GM19023 (cell line): Measurements from ENCODE around the gene PXN.
A peak's percentile ranks its signal among the peaks of the same experiment; 100 is the strongest.
"Not testable (repeated sequence)": the region's sequence is repeated elsewhere in the genome, so short reads cannot be mapped to it uniquely, and the experiment has no call there.

ENCODE experiments used
- ATAC-seq: cut with Tn5 transposase; IDR thresholded peaks from one replicate; pipeline ENCODE4 v1.9.1; 2021; ENCODE audit warnings: mild to moderate bottlenecking, moderate library complexity; ENCODE audit not compliant: unreplicated experiment

Gene PXN

DNA sequence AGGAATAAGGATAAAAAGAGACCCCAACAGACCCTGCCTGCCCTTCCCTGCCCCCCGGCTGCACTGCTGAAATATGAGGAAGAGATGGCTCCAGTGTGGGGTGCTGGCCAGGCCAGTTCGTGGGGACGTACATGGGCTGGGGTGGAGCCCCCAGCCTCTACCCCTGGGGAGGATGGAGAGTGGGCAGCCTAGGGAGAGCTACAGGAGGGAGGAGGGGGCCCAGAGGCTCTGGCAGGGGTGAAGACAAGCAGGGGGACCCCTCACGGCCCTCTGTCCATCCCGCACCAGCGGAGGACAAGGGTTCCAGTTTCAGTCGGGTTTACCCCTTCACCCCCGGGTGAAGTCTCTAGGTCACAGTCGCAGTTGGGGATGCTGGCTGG, 53.6 kb downstream of the PXN start:
- ATAC-seq = no peak

DNA sequence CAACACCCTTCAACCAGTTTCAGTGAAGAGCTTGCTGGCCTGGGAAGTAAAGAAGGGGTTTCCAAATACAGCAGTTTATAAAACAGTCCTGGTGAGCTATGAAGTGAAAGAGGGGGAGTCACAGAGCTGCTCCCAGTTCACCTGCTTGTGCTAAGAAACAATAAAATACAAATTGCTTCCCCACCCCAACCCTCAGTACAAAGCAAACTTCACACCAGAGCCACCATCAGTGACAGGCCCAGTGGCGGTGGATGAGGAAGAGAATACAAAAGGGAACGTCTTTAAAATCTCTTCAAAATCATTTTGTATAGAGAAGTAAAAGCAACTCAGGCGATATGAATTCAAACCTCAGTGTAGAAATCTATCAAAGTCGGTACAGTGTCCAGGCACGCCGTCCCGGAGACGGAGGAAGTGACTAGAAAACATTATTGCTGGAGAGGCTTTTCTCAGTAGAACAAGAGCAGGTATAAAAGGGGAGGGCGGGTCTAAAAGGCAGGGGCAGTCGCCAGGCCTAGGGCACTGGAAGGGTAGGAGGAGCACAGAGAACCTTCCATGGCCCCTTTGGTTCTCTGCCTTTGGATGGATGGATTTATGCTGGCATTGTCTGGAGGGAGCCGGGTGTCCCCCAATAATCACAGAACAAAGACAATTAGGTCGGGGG, 54.2 kb downstream of the PXN start:
- no peak for ATAC-seq

DNA sequence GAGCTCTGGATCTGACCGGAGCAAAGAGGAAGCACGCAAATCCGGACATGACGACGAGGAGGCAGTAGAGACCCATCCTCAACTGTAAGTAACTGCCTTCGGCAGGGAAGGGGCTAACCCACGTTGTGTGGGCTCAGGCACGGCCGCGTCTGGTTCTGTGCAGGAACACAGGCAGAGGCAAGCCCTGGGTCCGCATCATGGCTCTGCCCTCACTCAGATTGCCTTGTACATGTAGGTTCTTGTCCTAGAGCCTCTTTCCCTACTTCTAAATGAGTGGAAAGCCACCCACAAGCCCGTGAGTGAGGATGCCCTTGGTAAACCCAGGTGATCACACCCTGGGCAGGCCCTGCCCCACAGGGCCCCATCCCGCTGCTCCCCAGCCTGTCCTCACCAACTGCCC, 55.7 kb downstream of the PXN start:
- no peak for ATAC-seq

DNA sequence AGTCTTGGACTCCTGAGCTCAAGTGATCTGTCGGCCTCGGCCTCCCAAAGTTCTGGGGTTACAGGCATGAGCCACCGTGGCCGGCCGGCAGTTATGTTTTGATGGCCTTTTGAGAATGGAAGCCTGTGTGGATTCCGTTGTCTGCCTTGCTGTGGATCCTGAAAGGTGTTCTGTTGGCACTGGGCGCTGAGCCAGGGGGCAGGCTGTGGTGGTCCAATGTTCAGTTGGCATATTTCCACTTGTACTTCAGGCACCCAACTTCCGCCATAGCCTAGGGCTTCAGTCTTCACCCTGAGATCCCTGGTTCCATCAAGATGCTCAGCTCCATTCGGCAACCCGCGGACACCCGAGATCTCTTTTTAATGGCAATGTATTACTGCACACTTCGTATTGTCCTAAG, 58.3 kb downstream of the PXN start:
- no peak for ATAC-seq

DNA sequence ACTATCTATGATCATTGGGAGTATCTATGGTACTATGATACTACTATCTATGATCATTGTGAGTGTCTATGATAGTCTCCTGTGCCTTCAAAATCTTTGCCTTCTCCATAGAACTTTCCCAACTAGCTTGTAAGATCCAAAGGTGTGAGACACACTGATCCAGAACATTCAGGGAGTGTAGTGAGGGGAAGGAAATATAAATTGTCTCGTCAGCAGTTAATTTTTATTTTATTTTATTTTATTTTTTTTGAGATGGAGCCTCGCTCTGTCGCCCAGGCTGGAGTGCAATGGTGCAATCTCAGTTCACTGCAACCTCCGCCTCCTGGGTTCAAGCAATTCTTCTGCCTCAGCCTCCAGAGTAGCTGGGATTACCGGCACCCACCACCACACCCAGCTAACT, 58.7 kb downstream of the PXN start:
- ATAC-seq = not testable (repeated sequence)

DNA sequence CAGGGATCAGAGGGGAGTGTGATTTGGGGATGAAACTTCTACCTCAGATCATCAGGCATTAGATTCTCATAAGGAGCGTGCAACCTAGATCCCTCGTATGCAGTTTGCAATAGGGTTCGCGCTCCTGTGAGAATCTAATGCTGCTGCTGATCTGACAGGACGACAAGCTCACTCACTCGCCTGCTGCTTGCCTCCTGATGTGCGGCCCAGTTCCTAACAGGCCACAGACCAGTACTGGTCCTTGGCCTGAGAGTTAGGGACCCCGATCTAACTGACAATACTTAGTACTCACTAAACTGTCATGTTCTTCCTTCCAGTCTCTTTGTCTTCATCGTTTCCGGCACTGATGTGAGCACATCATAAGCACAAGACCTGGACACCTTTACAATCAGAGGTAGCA, 59.3 kb downstream of the PXN start:
- ATAC-seq = no peak

DNA sequence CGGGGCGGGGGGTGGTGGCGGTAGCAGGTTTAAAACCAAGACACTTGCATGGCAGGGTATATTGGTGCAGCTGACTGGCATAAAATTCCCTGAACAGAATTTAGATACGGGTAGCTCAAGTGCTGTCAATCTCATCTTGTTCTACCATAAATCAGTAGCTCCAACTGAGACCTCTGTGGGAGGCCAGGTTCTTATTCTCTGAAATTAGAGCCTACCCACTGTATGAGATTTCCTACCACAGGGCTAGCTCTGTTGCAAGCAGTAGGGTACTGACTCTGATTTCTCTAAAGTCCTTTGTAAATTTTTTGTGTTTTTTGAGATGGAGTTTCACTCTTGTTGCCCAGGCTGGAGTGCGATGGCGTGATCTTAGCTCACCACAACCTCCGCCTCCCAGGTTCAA, 61.4 kb downstream of the PXN start:
- no peak for ATAC-seq

DNA sequence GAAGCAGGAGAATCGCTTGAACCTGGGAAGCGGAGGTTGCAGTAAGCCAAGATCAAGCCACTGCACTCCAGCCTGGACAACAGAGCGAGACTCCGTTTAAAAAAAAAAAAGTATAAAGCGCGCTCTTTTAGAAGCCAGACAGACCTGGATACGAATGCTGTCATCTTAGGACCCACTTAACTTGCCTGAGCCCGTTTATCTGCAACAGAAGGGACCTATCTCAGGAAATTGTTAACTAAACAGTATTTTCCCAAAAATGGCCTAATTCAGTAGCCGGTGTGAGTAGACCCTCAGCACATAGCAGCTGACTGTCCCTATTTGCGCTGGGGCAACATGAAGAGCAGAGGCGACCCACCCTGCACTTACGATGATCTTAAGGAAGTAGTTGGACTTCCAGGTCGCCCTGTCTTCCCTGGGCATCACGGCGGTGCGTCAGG, 65.1 kb downstream of the PXN start:
- ATAC-seq = no peak

DNA sequence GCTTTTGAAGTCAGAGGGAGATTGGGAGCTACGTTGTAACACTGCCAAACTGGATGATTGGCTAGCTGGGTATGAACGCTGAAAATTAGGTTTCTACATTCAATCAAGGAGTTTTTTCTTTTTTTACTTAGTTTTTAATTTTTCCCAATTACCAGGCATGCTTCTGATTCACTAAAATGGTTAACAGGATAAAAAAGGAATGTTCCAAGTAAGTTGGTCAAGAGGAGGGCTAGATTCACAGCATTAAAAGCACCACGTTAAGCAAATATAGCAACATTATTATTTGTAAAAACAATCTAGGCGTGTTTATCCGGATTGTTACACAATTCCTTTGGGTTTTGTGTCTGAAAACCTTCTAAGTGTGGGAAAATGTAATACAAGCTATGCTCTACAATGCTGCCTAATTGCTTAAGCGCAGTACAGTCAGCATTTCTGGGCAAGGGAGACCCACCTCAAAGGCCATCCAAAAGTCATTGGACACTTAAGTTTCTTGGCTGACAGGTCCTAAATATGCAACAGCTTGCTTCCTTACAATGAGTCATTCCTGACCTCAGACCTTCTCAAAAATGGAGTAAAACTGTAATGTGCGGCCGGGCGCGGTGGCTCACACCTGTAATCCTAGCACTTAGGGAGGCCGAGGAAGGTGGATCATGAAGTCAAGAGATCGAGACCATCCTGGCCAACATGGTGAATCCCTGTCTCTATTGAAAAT, 65.8 kb downstream of the PXN start:
- no peak for ATAC-seq

DNA sequence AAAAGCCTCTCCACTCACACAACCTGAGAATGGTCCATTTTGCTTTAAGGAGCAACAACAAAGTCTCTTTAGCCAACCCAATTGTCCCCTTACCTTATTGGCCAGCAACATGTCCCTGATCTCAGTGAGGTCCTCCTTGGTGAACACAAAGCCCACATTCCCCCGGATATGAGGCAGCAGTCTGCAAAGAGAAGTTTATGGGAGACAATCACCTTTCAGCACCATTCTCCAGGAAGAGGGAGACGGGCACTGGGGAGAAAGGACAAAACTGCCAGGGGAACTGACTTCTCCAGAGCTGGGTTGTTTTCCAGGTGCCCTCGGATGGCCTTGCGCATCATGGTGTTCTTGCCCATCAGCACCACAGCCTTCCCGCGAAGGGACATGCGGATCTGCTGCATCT, 66.5 kb downstream of the PXN start:
- no peak for ATAC-seq

DNA sequence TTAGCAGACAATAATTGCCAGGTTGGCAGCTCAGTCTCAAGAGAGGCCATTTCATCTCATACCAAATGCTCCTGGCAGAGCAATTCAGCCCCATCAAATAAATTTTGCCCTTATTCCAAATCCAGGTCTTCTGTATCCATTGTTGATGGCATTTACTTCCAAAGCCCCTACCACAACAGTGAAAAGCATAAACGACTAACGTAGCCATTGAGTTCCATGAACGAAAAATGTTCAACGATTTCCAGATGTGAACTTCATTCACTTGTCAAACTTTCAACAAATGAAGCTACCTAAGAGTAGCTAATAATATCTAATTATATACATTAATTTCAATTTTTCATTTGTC, 68.0 kb downstream of the PXN start:
- ATAC-seq = no peak

DNA sequence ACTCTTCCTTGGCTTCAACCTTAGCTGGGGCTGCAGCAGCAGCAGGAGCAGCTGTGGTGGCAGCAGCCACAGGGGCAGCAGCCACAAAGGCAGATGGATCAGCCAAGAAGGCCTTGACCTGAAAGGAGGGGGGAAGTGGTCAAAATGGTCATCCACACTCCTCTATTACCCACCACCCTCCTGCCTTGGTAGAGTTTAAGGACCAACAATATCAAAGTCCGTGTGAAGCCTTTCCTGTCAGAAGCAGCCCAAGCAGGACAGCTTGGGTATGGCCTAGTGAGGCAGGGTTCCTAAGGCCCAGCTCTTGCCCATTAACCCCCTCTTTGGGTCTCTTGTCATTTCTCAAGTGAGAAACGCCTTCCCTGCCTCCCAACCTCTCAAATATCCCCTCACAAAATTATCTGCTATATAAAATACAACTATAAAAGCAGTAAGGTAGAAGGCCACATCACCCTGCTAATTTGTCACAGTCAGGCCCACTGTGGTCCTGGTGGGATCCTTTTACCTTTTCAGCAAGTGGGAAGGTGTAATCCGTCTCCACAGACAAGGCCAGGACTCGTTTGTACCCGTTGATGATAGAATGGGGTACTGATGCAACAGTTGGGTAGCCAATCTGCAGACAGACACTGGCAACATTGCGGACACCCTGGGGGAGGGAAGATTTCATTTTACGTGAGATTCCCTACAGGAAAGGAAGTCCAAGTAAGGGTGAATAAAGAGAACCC, 68.6 kb downstream of the PXN start:
- not testable (repeated sequence) for ATAC-seq

DNA sequence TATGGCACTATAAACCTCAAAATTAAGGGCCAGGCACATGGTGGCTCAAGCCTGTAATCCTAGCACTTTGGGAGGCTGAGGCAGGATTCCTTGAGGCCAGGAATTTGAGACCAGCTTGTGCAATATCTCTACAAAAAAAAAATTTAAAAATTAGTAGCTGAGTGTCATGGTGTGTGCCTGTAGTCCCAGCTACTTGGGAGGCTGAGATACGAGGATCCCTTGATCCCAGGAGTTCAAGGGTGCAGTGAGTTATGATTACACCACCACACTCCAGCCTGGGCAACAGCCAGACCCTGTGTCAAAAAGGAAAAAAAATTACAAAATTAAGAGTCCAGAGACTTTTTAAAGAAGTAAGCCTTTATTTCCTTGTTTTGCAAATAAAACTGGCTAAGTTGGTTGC, 69.2 kb downstream of the PXN start:
- no peak for ATAC-seq

DNA sequence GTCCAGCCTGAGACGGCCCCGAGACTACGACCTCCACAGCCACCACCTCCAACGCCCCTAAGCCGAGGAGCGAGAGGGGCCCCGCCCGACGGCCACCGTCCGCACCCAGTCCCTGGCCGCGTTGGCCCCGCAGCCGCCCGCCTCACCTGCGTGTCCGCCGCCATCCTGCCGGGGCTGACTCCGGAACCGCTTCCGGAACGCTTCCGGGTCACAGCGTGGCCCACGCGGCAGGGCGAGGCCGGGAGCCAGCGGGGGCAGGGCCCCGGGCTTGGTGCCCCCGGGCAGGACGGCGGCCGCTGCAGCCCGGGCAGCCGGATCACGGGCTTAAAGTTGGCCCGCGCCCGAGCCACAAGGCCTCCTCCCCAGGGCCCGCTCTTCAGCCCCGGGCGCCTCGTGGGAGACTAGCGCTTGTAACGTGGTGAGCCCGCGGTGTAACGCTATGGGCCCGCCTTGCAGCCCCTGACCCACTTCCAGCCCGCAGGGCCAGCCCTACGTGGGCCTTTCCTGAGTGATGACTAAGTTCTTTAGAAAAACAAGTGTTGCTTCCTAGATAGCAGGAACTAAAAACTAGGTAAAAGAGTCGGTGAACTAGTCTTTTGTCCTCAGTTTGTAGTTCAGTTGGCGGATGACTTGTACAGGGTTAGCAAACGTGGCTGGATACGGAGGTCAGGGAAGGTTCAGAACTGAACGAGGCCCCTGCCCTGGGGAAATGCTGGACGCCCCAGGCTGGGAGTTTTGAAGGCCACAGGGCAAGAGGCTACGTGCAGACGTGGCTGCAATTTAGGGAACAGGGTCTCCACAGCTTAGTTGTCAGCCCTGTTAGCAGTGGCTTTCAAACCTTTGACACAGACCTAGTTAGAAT, 70.8 kb downstream of the PXN start, which contains the start of gene GCN1:
TSS of gene GCN1 (minus strand) at position 182 of the 862 bp plus-strand sequence. CDS start at position 164, 18 bp downstream.
- peak; percentile 79 for ATAC-seq

DNA sequence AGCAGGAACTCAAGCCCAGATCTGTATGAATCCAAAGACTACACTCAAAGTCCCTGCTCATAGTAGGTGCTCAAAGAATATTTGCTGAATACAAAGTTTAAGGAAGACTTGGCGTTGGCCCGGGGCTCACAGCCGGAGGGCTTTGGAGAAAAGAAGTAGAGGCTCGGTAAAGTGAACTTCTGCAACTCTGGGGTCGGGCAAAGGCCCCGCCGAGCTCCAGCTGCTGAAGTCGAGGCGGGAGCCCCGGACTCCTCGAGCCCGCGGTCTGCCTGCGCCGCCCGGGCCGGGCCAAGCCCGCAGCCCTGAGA, 71.3 kb downstream of the PXN start:
- peak; percentile 24 for ATAC-seq

DNA sequence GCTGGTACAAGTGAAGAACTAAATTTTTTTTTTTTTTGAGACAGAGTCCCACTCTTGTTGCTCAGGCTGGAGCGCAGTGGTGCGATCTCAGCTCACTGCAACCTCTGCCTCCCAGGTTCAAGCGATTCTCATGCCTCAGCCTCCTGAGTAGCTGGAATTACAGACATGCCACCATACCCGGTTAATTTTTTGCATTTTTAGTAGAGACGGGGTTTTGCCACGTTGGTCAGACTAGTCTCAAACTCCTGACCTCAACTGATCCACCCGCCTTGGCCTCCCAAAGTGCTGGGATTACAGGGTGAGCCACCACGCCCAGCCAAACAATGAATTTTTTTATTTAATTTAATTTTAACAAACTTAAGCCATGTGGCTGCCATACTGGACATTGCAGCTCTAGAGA, 72.2 kb downstream of the PXN start:
- ATAC-seq = not testable (repeated sequence)

DNA sequence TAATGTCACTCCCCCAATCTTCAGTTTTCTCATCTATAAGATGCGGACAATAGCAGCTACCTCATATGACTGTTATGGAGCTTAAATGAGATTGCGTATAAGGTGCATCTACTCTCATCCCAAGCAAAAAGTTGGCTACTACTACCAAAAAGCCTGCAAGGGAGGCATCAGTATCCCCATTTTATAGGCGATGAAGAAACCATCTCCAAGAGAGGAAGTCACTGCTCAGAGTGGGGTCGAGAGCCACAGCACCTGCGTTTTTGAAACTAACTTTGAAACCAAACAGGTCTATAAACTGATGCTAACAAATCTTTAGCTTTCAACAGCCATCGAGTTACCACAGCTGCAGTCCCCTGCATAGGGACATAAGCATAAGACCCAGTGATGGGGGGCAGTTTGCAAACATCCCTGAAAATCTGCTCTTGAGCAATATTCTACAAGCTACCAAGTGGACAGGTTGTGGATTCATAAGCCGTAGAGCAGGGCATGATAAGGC, 74.5 kb downstream of the PXN start:
- no peak for ATAC-seq

DNA sequence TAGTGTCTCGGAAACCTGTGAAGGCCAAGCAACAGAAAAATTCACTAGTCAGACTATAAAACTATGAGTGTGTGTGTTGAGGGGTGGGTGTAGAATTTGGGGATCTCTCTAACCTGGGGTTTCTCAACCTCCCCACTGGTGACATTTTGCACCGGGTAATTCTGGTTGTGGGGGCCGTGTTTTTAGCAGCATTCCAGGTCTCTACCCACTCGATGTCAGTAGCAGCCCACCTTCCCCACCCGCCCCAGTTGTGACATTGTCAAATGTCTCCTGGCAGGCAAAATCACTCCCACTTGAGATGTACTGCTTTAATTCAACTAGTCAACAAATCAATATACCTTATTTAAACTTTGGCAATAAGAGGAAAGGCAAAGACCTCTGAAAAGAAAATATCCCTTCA, 75.1 kb downstream of the PXN start:
- ATAC-seq = no peak

DNA sequence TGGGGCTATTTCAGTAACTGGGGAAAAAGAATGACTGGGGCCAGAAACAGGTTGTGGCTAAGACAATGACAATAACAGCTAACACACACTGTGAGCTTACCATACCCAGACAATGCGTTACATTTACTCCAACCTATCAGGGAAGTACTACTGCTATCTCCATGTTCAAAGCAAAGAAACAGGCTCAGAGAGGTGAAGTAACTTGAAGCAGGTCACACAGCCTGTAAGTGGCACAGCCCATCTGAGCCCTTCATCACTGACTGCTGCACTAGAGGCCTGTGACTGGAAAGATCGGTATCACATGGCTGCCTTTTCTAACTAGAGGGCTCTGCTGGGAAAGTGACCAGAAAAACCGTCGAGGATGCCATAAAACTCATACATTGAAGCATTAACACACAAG, 78.9 kb downstream of the PXN start:
- ATAC-seq = no peak

DNA sequence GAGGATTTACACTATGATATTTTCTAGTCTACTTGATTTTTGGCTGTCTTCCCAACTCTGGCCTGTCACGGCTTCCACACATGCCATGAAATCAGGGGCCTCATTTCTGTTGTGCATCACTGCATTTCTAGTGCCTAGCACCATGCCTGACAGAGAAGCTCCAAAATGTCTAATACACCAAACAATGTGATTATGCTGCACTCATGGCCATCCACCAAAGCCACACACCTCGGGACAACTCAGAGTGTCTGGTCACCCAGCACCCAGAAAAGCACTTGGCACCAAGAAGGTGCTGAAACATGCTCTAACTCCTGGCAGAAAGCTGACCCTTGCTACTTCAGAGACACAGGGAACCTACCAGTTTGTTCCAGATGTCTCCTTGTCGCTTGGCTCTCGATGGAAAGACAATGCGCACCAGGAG, 82.3 kb downstream of the PXN start:
- ATAC-seq = no peak

DNA sequence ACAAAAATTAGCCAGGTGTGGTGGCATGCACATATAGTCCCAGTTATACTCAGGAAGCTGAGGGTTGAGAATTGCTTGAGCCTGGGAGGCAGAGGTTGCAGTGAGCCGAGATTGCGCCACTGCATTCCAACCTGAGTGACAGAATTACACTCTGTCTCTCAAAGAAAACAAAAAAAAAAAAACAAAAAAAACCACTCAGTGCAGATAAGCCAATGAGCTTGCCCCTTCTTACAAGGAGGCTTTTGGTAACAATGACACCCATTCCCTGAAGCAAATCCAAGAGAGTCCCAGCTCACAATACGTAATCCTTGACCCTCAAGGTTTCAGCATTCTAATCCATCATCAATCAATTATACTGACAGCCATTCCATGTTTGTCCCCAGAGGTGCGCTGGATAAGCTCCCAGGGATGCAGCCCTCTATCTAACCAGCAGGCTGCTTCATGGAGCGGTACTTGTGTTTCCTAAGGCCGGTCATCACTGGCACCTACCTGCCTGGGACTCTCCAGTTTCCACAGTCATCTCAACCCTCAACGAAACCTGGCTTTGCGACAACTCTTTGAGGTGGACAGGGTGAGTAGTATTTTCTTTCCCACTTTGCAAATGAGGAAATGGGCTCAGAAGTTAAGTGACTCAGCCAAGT, 83.4 kb downstream of the PXN start:
- ATAC-seq = no peak
